Measurements from ENCODE around the gene CD300H. TPM values are rescaled to one million over a fixed set of nuclear protein-coding genes. Genes with fewer than 3 reads are reported as not detected.

Gene CD300H
- total RNA-seq, 1 donor from 2014 or later, result not detected

- DNase-seq (ENCODE audit: low spot score in 2 of 2) (no peak), FAIRE-seq (no peak)
Measured at GRCh38 chr17:74555427-74555940, 11.8 kb downstream of the CD300H start.

GRCh38 chr17:74554909-74555308 is 12.4 kb downstream of the CD300H start:
- FAIRE-seq (no peak), DNase-seq (ENCODE audit: low spot score in 2 of 2) (no peak)

- DNase-seq (ENCODE audit: low spot score in 2 of 2) (no peak), FAIRE-seq (no peak)
Measured at GRCh38 chr17:74552037-74552436, 15.3 kb downstream of the CD300H start.

- no peak for FAIRE-seq
Measured at GRCh38 chr17:74550602-74551001, 16.7 kb downstream of the CD300H start.

GRCh38 chr17:74549343-74549742 is 18.0 kb downstream of the CD300H start:
- DNase-seq (ENCODE audit: low spot score in 2 of 2) (no peak), FAIRE-seq (no peak)

More at GRCh38 chr17:74550602-74551001, 16.7 kb downstream of the CD300H start:
- DNase-seq (ENCODE audit: low spot score in 2 of 2), result no peak

GRCh38 chr17:74547736-74548135 is 19.6 kb downstream of the CD300H start:
- DNase-seq (ENCODE audit: low spot score in 2 of 2) (no peak), FAIRE-seq (no peak)

GRCh38 chr17:74547264-74547663 is 20.0 kb downstream of the CD300H start:
- DNase-seq (ENCODE audit: low spot score in 2 of 2) (no peak), FAIRE-seq (no peak)

GRCh38 chr17:74546586-74546985 is 20.7 kb downstream of the CD300H start:
- DNase-seq (ENCODE audit: low spot score in 2 of 2), result no peak

GRCh38 chr17:74545843-74546230 is 21.5 kb downstream of the CD300H start, which contains the start of gene CD300C:
Gene CD300C (minus strand): TSS chr17:74546115. CDS start chr17:74545782, 333 bp downstream.
- DNase-seq (ENCODE audit: low spot score in 2 of 2) (no peak), FAIRE-seq (no peak)

More at GRCh38 chr17:74546586-74546985, 20.7 kb downstream of the CD300H start:
- FAIRE-seq, result no peak

GRCh38 chr17:74544991-74545842 is 22.1 kb downstream of the CD300H start:
- FAIRE-seq (no peak), DNase-seq (ENCODE audit: low spot score in 2 of 2) (no peak)

GRCh38 chr17:74543891-74544760 is 23.2 kb downstream of the CD300H start:
- DNase-seq (ENCODE audit: low spot score in 2 of 2), result no peak
- no peak for FAIRE-seq

GRCh38 chr17:74543406-74543805 is 23.9 kb downstream of the CD300H start:
- FAIRE-seq, result no peak
- DNase-seq (ENCODE audit: low spot score in 2 of 2), result no peak

- FAIRE-seq (no peak), DNase-seq (ENCODE audit: low spot score in 2 of 2) (no peak)
Measured at GRCh38 chr17:74542727-74543383, 24.5 kb downstream of the CD300H start.

- FAIRE-seq (no peak), DNase-seq (ENCODE audit: low spot score in 2 of 2) (no peak)
Measured at GRCh38 chr17:74542166-74542565, 25.1 kb downstream of the CD300H start.

- no peak for FAIRE-seq
- no peak for DNase-seq (ENCODE audit: low spot score in 2 of 2)
Measured at GRCh38 chr17:74541176-74542111, 25.9 kb downstream of the CD300H start.

GRCh38 chr17:74539281-74539820 is 28.0 kb downstream of the CD300H start:
- FAIRE-seq (no peak), DNase-seq (ENCODE audit: low spot score in 2 of 2) (no peak)

- no peak for DNase-seq (ENCODE audit: low spot score in 2 of 2)
- FAIRE-seq, result no peak
Measured at GRCh38 chr17:74536890-74537289, 30.4 kb downstream of the CD300H start.

GRCh38 chr17:74532115-74532514 is 35.2 kb downstream of the CD300H start:
- no peak for DNase-seq (ENCODE audit: low spot score in 2 of 2)

GRCh38 chr17:74531231-74531761 is 36.0 kb downstream of the CD300H start, which contains the start of gene CD300LB:
Gene CD300LB (minus strand): TSS chr17:74531475. CDS start chr17:74531350, 125 bp downstream.
- no peak for FAIRE-seq
- no peak for DNase-seq (ENCODE audit: low spot score in 2 of 2)

More at GRCh38 chr17:74532115-74532514, 35.2 kb downstream of the CD300H start:
- FAIRE-seq, result no peak
